Kidney (tissue), 22 donors: ENCODE data around the gene TEX47. TPM values are rescaled to one million over a fixed set of nuclear protein-coding genes. Genes with fewer than 3 reads are reported as not detected.

Source experiments
- DNase-seq, 5 donors: peaks; one replicate each; pipeline ENCODE4 v3.0.0-alpha.2; 2013 to 2020
- FAIRE-seq: peaks from 2 replicates; lab custom pipeline; 2012; peaks lifted over from hg19 to GRCh38; lab: Jason Lieb, UNC
- H3K27ac ChIP-seq, 2 donors: one replicate each; pipeline ENCODE4 v1.7.0; 2013; ENCODE audit warnings: low read depth in 2 of 2, low read length in 2 of 2, inconsistent platforms in 1 of 2
- H3K27me3 ChIP-seq: one replicate; pipeline ENCODE4 v1.7.1; 2013; ENCODE audit warnings: low read length, inconsistent platforms; ENCODE audit not compliant: control insufficient read depth, insufficient read depth
- H3K36me3 ChIP-seq, 3 donors: one replicate each; pipeline versions ENCODE4 v1.7.0 to v1.7.1; 2013; ENCODE audit warnings: low read length in 3 of 3, control low read depth in 1 of 3, inconsistent platforms in 1 of 3; ENCODE audit not compliant: insufficient read depth in 3 of 3, control insufficient read depth in 2 of 3
- H3K4me1 ChIP-seq, 3 donors: one replicate each; pipeline versions ENCODE4 v1.7.0 to v1.7.1; 2013; ENCODE audit warnings: low read length in 3 of 3, inconsistent platforms in 1 of 3, low read depth in 1 of 3; ENCODE audit not compliant: control insufficient read depth in 2 of 3, insufficient read depth in 2 of 3
- H3K4me3 ChIP-seq, 3 donors: one replicate each; pipeline versions ENCODE4 v1.7.0 to v1.8.1; 2013; ENCODE audit warnings: low read length in 3 of 3, control low read depth in 1 of 3, inconsistent platforms in 1 of 3
- H3K9ac ChIP-seq, 3 donors: one replicate each; pipeline versions ENCODE4 v1.7.0 to v1.7.1; 2013; ENCODE audit warnings: low read length in 3 of 3, control low read depth in 1 of 3, inconsistent platforms in 1 of 3
- H3K9me3 ChIP-seq, 3 donors: one replicate each; pipeline versions ENCODE4 v1.7.0 to v1.7.1; 2013; ENCODE audit warnings: low read length in 3 of 3, control low read depth in 1 of 3, inconsistent platforms in 1 of 3; ENCODE audit not compliant: control insufficient read depth in 2 of 3, insufficient read depth in 1 of 3
- intact Hi-C: fragments of 100-400 bp; cut with DNase I; formaldehyde crosslinking; loops from one replicate; pipeline ENCODE4 v1.11.1; 2022
- long read RNA-seq, 10 donors: library from polyadenylated mRNA in 1 of 10; unstranded in 1 of 10; transcript quantifications; one replicate each; pipeline ENCODE4 v2.0.0 and lab custom pipeline, GENCODE V29; 2021 to 2026
- polyA plus RNA-seq: library from polyadenylated mRNA; stranded (reverse); fragments of 350-450 nt; fragmentation: Illumina TruSeq; extraction: RNeasy Lipid Tissue Mini Kit (QIAGEN cat#74804); gene quantifications from one replicate; pipeline ENCODE4 v1.2.3, GENCODE V29; 2014; ENCODE audit warnings: low read depth, low replicate concordance; ENCODE audit not compliant: insufficient read depth
- total RNA-seq: library from RNA; stranded (reverse); fragmentation: NEBNext Ultra II Directional; extraction: Animal tissue kit (Norgen Biotek cat#: 25700); gene quantifications from one replicate; pipeline ENCODE4 v1.2.1, GENCODE V29; 2021
- TF ChIP-seq, protein P1 (sequence below): IDR thresholded peaks from 3 replicates; pipeline ENCODE4 v1.5.1; 2012; ENCODE audit warnings: mild to moderate bottlenecking, moderate library complexity, borderline replicate concordance; ENCODE audit not compliant: insufficient read depth; ENCODE audit errors: extremely low read depth
- donor health status: control.
- donor health status: control.
- donor health status: control.
- donor health status: control.
- donor health status: control.
- donor health status: DM: yes; HTN: yes; CAD: no.
- donor health status: Normal renal cell carcinoma (clear cell type).

TEX47 gene
- not detected for total RNA-seq
- not detected for polyA plus RNA-seq
- long read RNA-seq, donor 1: 0 reads
- long read RNA-seq, donor 2: 0 reads
- long read RNA-seq, donor 3: 0 reads
- long read RNA-seq, donor 4: 0 reads
- long read RNA-seq, donor 5: 0 reads
- long read RNA-seq, donor 6: 0 reads
- long read RNA-seq, donor 7: 0 reads
- long read RNA-seq, donor 8: 0 reads
- long read RNA-seq, donor 9: 0 reads
- long read RNA-seq, donor 10: 0 reads

DNA sequence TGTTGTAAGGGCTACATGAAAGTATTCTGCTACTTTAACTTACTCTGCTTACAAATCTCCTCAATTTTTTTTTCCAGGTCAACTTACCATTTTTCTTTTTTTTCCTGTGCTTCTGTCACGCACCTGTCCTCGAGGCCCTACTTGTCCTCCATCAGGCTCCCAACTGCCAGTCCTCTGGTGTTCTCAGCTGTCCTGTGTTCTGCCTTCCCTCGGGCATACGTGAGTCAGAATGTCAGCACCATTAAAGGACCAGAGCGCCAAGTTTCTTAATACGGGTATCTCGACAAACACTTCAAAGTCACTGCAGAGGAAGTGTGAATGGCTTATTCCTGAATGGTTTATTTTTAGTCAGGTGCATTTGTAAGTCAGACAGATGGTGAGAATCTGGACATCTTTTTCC is at the start of gene TEX47:
Gene TEX47, minus strand, starts transcription at position 185 of the 400 bp plus-strand sequence. CDS start 795 bp downstream, outside the sequence.
- TF ChIP-seq, protein P1, sequence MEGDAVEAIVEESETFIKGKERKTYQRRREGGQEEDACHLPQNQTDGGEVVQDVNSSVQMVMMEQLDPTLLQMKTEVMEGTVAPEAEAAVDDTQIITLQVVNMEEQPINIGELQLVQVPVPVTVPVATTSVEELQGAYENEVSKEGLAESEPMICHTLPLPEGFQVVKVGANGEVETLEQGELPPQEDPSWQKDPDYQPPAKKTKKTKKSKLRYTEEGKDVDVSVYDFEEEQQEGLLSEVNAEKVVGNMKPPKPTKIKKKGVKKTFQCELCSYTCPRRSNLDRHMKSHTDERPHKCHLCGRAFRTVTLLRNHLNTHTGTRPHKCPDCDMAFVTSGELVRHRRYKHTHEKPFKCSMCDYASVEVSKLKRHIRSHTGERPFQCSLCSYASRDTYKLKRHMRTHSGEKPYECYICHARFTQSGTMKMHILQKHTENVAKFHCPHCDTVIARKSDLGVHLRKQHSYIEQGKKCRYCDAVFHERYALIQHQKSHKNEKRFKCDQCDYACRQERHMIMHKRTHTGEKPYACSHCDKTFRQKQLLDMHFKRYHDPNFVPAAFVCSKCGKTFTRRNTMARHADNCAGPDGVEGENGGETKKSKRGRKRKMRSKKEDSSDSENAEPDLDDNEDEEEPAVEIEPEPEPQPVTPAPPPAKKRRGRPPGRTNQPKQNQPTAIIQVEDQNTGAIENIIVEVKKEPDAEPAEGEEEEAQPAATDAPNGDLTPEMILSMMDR: no peak
- Histone ChIP-seq H3K4me3 (no peak within 1 kb of the TSS), H3K36me3 (no peaks in the 10 kb centered on the region), H3K27ac (no peak within 1 kb of the TSS), H3K4me1 (no peaks in the 10 kb centered on the region), H3K9me3 (no peaks in the 10 kb centered on the region), H3K27me3 (no peaks in the 10 kb centered on the region), H3K9ac (no peak within 1 kb of the TSS)
- no peak for DNase-seq
- no peak for FAIRE-seq
- intact Hi-C loops: no loop called here

DNA sequence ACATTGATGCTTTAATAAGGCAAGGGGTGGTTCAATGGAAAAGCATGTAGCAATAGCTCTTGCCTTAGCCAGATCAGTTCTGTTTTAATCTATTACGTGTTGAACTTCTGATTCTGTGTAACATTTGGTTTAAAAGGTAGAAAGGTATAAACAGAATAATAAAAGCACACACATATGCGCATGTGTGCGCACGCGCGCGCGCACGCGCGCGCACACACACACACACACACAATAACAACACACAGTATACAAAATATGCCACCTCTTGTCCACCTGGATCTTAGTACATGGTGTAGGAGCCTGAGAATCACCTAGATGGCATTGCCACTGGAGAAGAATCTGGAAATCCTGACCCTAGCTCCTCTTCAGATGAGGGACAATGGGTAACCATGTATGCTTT is 49.6 kb upstream of the TEX47 start:
- no peaks in the 10 kb centered on the region for H3K27me3 ChIP-seq
- no peak overlapping the region for H3K9ac ChIP-seq
- H3K4me3 ChIP-seq: no peak overlapping the region
- no peaks in the 10 kb centered on the region for H3K4me1 ChIP-seq
- no peaks in the 10 kb centered on the region for H3K9me3 ChIP-seq
- intact Hi-C loops: no loop called here
- TF ChIP-seq, protein P1: no peak
- no peak for DNase-seq
- FAIRE-seq: no peak
- H3K36me3 ChIP-seq: no peaks in the 10 kb centered on the region
- no peak overlapping the region for H3K27ac ChIP-seq

GRCh38 chr7:88842201-88842600 is 46.7 kb upstream of the TEX47 start:
- H3K27me3 ChIP-seq: no peaks in the 10 kb centered on the region
- no peak overlapping the region for H3K27ac ChIP-seq
- intact Hi-C loops: no loop called here
- TF ChIP-seq, protein P1: no peak
- no peaks in the 10 kb centered on the region for H3K9me3 ChIP-seq
- no peaks in the 10 kb centered on the region for H3K4me1 ChIP-seq
- H3K4me3 ChIP-seq: no peak overlapping the region
- FAIRE-seq (no peak), DNase-seq (no peak)
- H3K36me3 ChIP-seq: no peaks in the 10 kb centered on the region
- H3K9ac ChIP-seq: no peak overlapping the region
